Femur (tissue), 1 donor: ENCODE measurements around the gene FNDC3B.

Experiments
- DNase-seq: peaks from one replicate; pipeline ENCODE4 v3.0.0-alpha.2; 2017

The FNDC3B gene

DNA sequence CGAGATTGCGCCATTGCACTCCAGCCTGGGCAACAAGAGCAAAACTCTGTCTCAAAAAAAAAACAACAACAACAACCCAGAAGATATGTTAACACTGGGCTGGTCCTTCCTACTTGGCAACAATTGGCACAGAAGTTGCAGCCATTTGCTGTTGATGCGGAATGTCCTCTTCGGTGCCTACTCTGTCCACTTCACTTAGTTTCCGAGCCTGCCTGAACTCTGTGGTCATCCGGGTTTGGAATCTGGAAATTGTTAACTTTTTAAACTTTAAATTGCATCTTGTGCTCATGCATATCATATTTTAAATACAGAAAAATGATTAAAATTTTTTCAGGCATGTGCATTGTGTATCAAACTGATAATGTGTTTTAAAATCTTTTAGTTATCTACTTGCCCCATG is 81.5 kb downstream of the FNDC3B start:
- DNase-seq, result no peak

DNA sequence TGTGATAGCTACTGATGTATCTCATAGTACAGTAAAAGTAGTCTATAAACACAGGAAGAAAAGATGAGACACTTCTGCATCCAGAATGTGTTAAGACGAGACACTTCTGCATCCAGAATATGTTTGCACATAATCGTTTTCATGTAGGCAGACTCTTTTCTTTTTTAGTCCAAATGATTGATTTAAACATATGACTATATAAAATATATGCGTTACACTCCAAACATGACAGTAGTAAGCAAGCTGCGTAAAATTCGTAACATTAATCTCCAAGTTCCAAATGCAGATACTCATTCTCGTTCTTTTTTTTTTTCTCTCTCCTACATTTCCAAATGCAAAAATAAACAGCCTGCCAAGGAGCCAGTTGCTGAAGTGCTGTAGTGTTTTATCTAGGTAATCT is 82.6 kb downstream of the FNDC3B start:
- DNase-seq, result no peak

DNA sequence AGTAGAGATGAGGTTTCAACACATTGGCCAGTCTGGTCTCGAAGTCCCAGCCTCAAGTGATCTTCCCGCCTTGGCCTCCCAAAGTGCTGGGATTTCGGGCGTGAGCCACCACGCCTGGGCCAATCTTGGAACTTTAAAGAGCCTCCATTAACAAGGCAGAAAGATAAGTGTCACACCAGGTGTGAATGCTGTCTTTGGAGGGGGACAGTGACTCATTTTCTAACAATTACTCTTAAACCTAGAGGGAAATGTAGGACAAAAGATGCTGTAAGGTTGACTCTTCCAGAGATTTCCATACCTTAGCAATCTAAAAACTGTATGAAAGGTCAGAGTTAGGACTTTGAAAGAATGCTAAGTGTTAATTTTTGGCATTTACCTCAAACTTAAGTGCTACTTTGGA is 84.9 kb downstream of the FNDC3B start:
- no peak for DNase-seq

DNA sequence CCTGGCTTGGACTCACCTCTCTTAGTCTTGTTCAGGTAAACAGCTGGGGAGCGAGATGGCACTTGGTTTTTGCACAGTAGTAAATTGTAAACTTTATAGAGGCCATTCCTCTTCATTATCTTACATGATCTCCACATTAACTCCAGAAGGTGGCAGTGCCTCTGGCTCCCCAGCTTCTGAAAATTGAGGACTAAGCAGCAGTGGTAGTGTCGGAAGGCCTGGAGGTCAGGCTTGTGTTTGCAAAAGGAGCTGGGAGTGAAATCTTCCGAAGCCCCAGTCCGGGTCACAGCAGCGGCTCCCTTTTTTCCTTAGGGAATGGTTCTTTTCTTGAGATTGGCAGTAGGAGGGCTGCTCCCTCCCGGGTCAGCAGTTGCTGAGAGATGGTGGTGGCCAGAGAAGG is 85.7 kb downstream of the FNDC3B start:
- no peak for DNase-seq

DNA sequence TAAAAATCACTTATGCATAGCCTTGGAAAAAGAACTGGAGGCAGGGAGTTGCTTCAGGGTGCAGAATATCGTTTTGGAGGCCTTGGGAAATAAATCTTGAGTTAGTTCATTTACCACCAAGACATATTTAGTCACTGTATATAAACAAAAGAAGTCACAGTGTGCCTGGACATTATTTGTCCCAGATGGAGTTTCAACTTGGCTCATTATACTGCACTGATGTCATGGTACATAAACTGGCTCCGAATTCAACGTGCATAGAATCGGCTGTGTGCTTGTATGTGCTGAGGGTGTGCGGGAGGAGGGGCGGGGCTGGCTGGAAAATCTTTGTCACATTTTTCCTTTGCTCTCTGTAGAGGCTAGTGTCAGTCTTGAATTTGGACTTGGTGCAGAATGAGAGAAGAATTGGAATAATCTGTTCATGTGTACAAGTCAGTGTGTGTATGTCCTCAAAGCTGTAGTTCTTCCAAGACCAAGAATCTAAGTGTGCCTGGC is 86.6 kb downstream of the FNDC3B start:
- DNase-seq, result peak; percentile 92

DNA sequence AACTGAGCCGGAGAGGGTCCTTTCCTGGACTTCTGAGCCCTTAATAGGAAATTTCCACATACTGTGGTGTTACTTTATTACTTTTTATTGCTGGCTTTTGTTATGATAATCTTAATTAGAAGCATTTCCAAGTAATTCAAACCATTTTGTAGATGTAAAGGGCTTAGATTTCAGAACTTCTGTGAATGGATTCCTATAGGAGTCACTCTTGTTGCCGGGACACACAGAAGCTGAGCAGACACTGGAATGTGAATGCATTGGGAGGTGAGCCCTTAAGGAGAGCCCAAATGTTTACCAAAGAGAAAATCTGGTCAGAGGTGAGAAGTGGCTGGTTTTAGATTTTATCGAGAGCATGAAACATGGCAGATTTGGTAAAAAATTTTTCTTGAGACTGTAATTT is 87.4 kb downstream of the FNDC3B start:
- no peak for DNase-seq

DNA sequence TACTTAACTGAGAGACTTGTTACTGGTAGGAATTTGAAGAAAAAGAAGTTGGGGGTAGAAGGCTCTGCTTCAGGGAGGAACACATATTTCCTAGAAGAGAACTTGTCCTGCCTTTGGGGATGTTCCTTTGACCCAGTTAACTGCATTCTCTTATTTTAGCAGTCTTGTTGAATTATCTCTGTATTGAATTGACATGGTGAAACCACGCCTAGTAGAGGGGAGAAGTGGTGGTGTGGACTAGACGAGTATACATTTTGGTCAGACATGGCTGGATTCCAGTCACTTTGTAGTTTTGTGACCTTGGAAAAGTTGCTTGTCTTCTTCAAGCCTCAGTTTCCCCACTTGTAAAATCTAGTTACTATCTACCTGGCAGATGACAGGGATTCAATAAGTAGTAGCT is 87.8 kb downstream of the FNDC3B start:
- no peak for DNase-seq

DNA sequence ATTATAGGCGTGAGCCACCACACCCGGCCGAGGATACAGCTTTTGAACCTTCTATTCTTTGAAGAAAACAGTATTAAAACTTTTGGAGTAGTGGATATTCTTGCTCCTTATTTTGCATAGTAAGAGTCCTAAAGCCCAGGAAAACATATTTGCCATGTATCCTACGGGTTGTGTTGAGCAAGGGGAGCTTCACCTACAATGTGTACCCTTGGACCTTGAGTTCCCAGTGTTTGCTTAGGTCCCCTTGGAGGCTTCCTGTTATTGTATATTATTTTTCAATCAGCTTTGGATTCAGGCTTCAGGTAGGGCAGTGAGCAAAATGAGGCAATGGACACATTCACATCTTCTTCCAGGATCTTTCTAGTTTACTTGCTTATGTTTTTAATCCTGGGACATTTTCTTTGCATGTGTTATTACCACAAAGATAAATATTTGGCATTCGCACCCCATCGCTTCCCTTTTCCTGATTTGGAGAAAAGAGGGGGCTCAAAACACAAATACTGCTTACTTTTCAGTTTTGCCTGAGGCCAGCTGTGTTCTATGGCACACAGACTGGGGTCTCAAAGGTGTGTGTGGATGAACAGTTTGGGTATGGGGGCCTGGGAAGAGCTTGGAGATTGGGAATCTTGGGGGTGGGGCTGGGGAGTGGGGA is 88.7 kb downstream of the FNDC3B start:
- DNase-seq, result no peak

DNA sequence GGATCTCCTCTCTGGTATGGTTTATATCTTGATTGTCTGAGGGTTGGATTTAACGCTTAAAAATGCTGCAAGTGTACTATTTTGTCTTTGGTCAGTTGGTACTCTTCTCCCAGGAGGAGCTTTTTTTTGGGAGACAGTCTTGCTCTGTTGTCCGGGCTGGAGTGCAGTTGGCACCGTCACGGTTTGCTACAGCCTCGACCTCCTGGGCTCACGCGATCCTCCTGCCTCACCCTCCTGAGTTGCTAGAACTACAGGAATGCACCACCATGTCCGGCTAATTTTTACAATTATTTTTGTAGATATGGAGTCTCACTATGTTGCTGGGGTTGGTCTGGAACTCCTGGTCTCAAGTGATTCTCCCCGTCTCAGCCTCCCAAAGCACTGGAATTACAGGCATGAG is 89.5 kb downstream of the FNDC3B start:
- no peak for DNase-seq

DNA sequence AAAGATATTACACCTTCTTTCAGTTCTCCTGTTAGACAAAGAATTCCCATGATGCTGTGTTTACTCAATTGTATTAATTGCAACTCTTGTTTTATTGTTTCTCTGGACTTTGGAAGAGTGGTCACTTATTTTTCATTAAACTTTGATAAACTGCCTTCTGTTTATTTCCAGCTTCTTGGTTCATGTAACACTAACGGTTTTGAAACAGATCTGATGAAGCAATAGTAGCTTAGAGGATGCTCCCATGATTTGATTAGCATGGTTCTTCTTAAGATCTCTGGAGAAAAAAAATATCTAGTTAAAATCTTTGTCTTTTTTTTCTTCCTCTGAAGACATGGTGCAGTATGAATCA is 90.1 kb downstream of the FNDC3B start:
- no peak for DNase-seq

DNA sequence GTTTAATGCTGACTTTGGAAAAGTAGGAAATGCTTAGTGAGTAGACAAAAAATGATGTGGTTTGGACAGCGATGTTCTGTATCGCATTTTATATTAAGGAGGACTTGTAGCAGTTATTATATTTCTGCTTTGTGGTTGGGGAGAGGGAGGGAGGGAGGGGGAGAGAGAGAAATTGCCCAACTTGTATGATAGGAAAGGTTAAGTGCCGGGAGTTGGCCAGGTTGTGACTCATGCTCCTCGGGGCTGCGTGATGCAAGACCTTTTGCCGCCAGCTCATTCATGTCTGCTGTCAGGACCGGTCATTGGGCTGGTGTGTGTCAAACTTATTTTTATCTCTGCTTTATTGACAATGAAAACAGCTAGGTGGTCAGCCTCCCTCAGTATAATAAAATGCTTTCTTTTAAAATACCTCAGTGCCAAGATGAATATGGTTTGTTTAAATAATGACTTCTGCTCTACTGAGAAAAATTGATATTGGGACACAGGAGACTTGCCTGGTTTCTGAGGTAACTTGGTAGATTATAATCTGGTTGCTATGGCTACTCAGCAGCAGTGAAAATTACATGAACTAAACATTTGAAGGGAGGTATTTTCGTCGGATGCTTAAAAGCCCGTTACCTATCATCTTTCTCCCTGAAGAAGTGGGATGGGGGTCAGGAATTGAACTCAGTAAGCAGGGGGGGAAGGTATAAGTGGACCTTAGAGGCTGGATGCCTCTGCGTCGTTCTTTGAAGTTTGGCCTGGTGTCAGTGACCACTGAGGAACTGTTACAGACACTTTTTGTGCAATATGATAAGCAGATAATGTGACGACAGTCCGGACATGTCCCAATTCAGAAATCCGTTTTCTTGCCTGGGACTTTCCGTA is 90.7 kb downstream of the FNDC3B start:
- peak; percentile 86 for DNase-seq

DNA sequence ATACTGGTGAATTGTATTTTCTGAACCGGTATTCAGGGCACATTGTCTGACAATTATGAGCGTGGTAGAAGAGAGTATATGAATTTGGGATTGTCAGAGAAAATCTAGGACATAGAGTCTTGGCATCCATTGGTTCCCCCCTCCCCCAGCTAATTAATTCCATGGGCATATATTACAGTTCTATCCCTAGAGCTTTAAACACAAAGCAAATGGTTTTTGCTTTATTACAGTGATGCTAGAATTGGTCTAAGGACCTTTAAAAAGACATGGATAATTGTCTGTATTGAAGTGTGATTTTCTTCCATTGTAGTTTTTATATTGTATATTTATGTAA is 91.3 kb downstream of the FNDC3B start:
- no peak for DNase-seq

DNA sequence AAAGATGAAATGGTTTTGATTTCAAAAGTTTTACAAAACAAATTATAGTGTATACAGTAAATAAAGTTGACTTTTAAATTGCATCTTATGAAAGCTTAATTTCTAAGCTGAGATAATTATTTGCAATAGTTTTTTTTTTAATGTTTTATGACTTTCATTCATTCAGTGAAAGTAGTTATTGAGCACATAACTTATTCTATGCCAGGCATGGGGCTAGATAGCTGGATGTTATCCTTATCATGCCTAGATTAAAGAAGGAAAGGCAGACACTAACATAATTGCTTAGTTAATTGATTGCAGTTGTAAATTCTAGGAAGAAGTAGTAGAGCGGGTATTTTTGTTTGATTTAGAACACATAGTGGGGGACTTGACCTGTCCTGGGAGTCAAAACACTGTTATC is 92.4 kb downstream of the FNDC3B start:
- DNase-seq, result no peak

DNA sequence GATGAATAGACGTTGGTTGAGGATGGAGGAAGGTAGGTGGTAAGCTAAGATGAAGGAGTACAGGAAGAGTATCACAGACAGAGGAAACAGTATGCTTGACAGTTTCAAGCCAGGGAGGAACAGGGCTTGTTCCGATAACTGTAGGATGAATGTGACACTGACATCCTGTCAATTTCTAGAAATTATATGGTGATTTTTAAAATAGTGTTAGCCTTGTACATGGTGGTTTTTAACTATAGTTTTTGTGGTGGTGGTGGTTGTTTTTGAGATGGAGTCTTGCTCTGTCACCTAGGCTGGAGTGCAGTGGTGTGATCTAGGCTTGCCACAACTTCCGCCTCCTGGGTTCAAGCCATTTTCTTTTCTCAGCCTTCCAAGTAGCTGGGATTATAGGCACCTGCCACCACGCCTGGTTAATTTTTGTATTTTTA is 92.8 kb downstream of the FNDC3B start:
- no peak for DNase-seq

DNA sequence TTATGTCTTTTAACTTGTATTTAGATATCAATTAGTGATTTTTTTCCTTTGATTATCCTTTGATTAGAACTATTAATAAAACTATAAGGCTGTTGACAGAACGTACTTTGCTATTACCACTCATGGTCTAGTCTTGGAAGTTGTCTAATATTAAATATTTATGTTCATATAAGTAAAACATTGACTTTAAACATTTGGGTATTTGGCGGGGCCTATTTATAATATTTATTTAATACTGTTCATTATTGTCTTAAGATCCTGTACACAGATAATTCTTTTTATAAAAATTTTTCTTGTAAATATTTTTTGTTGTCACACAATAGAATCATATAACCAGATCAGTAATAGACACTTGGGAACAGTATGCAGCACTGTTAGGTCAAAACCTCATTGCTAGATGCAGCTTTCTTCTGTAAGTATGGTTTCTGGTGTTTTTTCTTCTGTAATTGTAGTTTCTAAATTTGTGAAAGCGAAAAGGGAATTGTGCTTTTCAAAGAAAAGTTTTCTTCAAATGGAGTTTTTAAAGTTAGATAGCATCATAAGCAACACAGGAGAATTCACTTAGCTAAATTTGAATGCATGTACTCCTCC is 93.4 kb downstream of the FNDC3B start:
- DNase-seq, result no peak

DNA sequence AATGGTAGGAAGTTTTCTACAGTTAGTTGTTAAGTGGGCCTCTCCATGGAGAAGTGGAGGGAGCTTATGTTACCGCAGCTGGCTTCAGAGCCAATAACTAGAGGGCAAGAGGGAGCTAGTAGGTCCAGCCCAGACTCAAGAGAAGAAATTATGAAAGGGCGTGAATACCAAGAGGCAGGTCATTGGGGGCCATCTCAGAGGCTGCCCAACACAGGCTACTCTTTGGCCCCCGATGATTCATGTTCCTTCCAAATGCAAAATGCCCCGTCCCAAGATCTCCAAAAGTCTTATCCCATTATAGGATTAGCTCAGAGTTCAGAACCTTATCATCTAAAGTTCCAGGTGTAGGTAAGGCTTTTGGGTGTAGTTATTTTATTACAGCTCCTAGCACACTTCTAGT is 94.5 kb downstream of the FNDC3B start:
- no peak for DNase-seq

DNA sequence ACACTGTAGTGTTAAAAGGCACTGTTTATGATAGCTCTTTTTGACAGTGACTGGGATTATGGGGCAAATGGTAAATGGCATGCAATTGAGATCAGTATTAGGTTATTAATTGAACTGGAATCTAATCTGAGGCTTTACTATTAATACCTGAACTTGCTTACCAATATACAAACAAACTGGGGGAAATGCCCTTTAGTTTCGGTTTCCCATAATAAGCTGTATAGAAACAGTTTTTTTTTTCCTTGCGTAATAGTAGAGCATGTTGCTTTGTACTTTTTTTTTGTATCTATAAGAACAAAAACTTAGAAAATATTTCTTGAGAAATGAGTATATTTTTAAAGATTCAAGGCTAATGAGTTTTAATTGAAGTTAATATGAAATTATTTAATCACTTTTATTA is 95.0 kb downstream of the FNDC3B start:
- no peak for DNase-seq

DNA sequence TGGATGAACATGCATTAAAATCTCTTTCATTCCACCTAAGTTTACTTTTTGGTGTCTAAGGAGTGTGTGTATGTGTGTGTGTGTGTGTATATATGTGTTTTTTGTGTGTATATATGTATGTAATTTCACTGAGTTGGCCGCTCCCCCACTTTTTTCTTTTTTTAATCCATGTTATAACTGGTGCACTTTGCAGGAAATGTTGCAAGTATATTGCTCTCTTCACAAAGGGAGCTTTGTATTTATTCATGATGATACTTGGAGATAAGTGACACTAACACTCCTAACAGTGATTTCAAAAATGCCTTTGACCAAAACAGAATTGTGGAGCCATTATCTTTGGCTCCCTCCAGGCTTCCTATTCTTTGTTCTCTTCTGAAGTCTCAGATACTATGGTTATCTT is 95.8 kb downstream of the FNDC3B start:
- no peak for DNase-seq

DNA sequence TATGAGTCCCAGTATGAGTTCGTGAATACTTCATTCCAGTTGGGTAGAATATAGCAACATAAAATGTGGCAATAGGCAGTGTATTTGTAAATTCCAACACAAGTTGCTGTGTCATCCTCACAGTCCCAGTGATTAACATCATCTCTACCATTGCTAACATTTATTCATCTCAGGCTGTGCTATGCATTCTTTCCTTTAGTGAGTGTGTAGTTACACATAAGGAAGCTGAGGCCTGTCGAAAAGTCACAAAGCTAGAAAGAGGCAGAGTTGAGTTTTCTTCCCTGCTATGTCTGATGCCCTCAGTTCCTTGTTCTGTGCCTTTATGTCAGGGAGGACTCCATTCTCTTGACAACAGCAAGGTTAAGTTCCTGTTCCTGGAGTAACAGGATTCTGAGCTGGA is 96.4 kb downstream of the FNDC3B start:
- no peak for DNase-seq

DNA sequence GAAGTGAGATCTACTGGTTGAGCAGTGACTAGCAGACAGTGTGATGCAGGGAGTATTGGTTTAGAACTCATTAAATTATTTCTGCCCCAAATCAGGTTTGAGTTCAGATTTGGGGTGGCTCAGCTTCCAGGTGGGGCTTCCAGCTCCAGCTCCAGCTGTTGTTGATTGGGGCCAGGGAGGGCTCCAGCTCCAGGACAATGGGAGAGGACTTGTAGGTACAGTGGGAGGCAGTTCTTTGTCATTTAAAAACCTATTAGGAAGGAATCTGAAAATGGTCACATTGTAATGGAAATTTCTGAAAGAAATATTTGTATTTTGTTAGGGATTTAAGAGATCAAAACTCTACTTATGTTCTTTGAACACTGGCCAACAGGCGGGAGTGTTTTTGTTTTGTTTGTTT is 97.0 kb downstream of the FNDC3B start:
- DNase-seq, result no peak

DNA sequence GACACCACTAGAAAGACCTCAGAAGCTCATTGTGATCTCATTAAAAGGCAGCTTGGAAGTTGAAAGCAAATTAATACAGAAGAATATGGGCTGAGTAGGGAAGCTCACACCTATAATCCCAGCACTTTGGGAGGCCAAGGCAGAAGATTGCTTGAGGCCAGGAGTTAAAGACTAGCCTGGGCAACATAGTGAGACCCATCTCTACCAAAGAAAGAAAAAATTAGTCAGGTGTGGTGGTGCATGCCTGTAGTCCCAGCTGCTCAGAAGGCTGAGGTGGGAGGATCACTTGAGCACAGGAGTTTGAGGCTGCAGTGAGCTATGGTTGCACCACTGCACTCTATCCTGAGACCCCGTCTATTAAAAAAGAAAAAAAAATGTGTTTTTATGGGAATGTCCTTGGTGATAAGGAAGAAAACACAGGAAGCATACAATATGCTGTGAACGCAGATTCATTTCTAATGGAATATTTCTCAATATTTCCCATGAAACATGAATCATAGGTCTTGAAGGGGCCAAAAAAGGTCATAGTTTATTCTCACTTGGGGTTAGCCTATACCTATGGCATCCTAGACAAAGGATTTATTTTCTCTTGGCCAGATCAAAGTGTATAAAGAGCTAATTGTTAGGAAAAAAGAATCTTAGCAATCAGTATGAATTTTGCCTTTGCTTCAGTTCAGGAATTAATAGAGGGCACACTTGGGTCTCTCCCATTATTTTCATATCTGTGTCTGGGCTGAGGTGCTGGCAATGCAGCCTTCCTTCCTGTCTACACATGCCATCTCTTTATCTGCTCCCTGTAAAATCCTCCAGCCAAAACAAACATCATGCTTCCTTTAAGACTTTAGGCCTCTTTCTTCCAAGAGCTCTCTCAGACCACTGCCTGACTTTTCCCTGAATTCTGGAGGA is 98.2 kb downstream of the FNDC3B start:
- no peak for DNase-seq

DNA sequence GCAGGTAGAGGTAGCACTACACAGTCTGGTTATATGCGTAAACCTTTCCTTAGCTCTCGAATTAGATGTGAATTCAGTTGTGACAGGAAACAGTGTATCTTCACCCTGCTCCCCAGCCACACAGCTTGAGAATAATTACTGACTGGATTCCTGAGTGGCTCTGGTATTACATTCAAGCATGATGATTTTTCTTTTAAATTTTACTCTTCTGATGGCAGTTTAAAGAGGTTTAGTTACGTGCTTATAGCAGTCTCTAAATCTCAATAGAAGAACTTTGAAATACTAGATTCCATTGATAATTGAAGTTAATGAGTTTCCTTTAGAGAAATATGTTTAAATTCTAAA is 98.8 kb downstream of the FNDC3B start:
- no peak for DNase-seq

DNA sequence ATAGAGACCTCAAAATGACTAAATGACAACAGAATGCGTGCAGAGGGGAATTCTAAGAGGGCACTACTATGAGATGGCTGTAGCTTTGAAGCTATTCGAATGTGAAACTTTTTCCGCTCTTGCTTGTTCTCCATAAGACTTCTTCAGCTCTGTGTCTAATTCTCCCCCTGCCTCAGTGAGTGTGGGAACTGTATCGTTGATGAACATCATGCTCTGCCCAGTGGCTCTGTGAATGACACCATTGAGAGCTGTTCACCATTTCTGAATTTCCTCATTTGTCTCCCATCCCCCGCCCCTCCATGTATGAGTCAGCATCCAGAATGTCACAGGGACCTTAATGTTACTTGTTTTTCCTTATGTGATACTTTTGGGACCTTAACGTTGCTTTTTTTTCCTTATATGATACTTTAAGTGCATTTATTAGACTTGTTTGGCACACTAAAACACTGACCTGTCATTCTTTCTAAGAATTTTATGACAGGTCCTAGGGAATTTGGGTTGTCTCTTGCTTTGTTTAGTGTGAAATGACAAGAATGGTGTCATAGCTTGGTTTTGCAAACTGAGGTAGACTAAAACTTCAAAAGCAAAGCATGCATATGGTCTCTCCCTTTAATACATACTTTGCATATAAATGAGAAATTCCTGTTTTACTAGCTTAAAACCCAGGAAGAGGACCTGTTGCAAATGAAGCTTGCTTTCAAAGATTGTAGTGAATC is 99.6 kb downstream of the FNDC3B start:
- DNase-seq, result no peak
